K562 (cell line): ENCODE measurements around the gene ARHGAP26. TPM values are rescaled to one million over a fixed set of nuclear protein-coding genes. Genes with fewer than 3 reads are reported as not detected.

Experiments used
- ETV6 ChIP-seq, 3 experiments: fragments of 150-350 bp in 1 of 3; sonication (generic) in 1 of 3; formaldehyde crosslinking in 1 of 3; IDR thresholded peaks; 2 replicates each; pipeline versions ENCODE4 v1.6.1 to v1.8.0; 2014 to 2022; ENCODE audit warnings: borderline replicate concordance in 2 of 3, low read depth in 2 of 3, antibody characterized with exemption in 1 of 3, low read length in 1 of 3, mild to moderate bottlenecking in 1 of 3, missing genetic modification reagents in 1 of 3
- HDAC2 ChIP-seq: fragments of 450-650 bp; IDR thresholded peaks from 2 replicates; pipeline ENCODE4 v1.6.1; 2016; ENCODE audit warnings: mild to moderate bottlenecking
- HSF4 ChIP-seq: fragments of 250-450 bp; sonication (Bioruptor Pico); IDR thresholded peaks from 2 replicates; pipeline ENCODE4 v2.1.2; 2022; ENCODE audit warnings: mild to moderate bottlenecking, moderate library complexity, borderline replicate concordance
- NR2C1 ChIP-seq, 2 experiments: fragments of 450-650 bp; IDR thresholded peaks; 2 replicates each; pipeline ENCODE4 v1.6.1; 2017; ENCODE audit warnings: mild to moderate bottlenecking in 2 of 2, antibody characterized with exemption in 1 of 2, inconsistent platforms in 1 of 2, missing compliant biosample characterization in 1 of 2, missing genetic modification characterization in 1 of 2
- POLR2B ChIP-seq: fragments of 450-650 bp; IDR thresholded peaks from 2 replicates; pipeline ENCODE4 v1.6.1; 2018; ENCODE audit warnings: low read depth; ENCODE audit not compliant: partially characterized antibody
- POLR3G ChIP-seq: IDR thresholded peaks from 2 replicates; pipeline ENCODE4 v1.6.1; 2011; ENCODE audit not compliant: insufficient read length, insufficient replicate concordance; ENCODE audit errors: extremely low read depth
- RBM17 ChIP-seq: fragments of 200-400 bp; formaldehyde crosslinking; IDR thresholded peaks from 2 replicates; pipeline ENCODE4 v1.6.1; 2017; ENCODE audit warnings: low read depth, mild to moderate bottlenecking, low read length, borderline replicate concordance
- SMARCA4 ChIP-seq: fragments of 450-650 bp; IDR thresholded peaks from 2 replicates; pipeline ENCODE4 v1.6.1; 2016
- SMARCE1 ChIP-seq: fragments of 450-650 bp; IDR thresholded peaks from 2 replicates; pipeline ENCODE4 v1.7.1; 2016; ENCODE audit warnings: mild to moderate bottlenecking
- THRAP3 ChIP-seq: fragments of 450-650 bp; IDR thresholded peaks from 2 replicates; pipeline ENCODE4 v1.6.1; 2016; ENCODE audit warnings: mild to moderate bottlenecking, inconsistent platforms, borderline replicate concordance
- ZNF668 ChIP-seq: fragments of 250-450 bp; sonication (Bioruptor Pico); IDR thresholded peaks from 2 replicates; pipeline ENCODE4 v1.8.0; 2022; ENCODE audit warnings: mild to moderate bottlenecking, inconsistent platforms
- polyA plus RNA-seq, 8 experiments: library from polyadenylated mRNA; depleted of rRNA in 4 of 8; stranded (reverse) in 5 of 8; unstranded in 3 of 8; fragments of >200 nt; fragmentation: Nextera tagmentation in 2 of 8; fragmentation: Illumina TruSeq in 1 of 8; extraction: Ambion mirVana in 2 of 8; extraction: Trizol in 1 of 8; gene quantifications; 2 replicates each; pipeline versions ENCODE4 v1.2.1 to v1.2.3, GENCODE V29; 2011 to 2014; ENCODE audit warnings: inconsistent platforms in 1 of 8, missing spikeins in 1 of 8
- total RNA-seq, 7 experiments: library from RNA; depleted of rRNA in 6 of 7; stranded (reverse); fragments of >200 nt in 6 of 7; fragmentation: Illumina TruSeq in 2 of 7; extraction: Trizol in 2 of 7; gene quantifications; 2 replicates each; pipeline versions ENCODE4 v1.2.1 to v1.2.3, GENCODE V29; 2011 to 2021; ENCODE audit warnings: low replicate concordance in 1 of 7
- TF ChIP-seq, protein P1 (sequence below): fragments of 250-450 bp; sonication (Bioruptor Pico); IDR thresholded peaks from 2 replicates; pipeline ENCODE4 v1.5.0; 2021
- TF ChIP-seq, protein P2 (sequence below): fragments of 450-650 bp; IDR thresholded peaks from 2 replicates; pipeline ENCODE4 v1.6.1; 2016; ENCODE audit warnings: low read depth
- TF ChIP-seq, protein P3 (sequence below): sonication (generic); formaldehyde crosslinking; IDR thresholded peaks from 2 replicates; pipeline ENCODE4 v1.8.1; 2022; ENCODE audit warnings: missing genetic modification reagents
- TF ChIP-seq, protein P4 (sequence below): sonication (generic); formaldehyde crosslinking; IDR thresholded peaks from 2 replicates; pipeline ENCODE4 v1.8.0; 2022; ENCODE audit warnings: mild to moderate bottlenecking, low read depth, missing genetic modification reagents

ARHGAP26 gene
- total and polyA plus RNA-seq, 9 of the 15 experiments (the other 6 are each of a cell fraction or from before 2014, with no cell fraction given) = 0.13 to 1.1 (median 0.55) TPM

GRCh38 chr5:143200781-143201398 is 430.7 kb downstream of the ARHGAP26 start (continued):
- TF ChIP-seq NR2C1 (IDR thresholded peaks at IDR 0.05) = no peak
- peak; percentile 36; the same call in 1 of the 2 replicates for TF ChIP-seq NR2C1 (tag; IDR thresholded peaks at IDR 0.05)
- TF ChIP-seq, protein P1, sequence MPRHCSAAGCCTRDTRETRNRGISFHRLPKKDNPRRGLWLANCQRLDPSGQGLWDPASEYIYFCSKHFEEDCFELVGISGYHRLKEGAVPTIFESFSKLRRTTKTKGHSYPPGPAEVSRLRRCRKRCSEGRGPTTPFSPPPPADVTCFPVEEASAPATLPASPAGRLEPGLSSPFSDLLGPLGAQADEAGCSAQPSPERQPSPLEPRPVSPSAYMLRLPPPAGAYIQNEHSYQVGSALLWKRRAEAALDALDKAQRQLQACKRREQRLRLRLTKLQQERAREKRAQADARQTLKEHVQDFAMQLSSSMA (CRISPR knock-in tag) = no peak
- TF ChIP-seq, protein P2, sequence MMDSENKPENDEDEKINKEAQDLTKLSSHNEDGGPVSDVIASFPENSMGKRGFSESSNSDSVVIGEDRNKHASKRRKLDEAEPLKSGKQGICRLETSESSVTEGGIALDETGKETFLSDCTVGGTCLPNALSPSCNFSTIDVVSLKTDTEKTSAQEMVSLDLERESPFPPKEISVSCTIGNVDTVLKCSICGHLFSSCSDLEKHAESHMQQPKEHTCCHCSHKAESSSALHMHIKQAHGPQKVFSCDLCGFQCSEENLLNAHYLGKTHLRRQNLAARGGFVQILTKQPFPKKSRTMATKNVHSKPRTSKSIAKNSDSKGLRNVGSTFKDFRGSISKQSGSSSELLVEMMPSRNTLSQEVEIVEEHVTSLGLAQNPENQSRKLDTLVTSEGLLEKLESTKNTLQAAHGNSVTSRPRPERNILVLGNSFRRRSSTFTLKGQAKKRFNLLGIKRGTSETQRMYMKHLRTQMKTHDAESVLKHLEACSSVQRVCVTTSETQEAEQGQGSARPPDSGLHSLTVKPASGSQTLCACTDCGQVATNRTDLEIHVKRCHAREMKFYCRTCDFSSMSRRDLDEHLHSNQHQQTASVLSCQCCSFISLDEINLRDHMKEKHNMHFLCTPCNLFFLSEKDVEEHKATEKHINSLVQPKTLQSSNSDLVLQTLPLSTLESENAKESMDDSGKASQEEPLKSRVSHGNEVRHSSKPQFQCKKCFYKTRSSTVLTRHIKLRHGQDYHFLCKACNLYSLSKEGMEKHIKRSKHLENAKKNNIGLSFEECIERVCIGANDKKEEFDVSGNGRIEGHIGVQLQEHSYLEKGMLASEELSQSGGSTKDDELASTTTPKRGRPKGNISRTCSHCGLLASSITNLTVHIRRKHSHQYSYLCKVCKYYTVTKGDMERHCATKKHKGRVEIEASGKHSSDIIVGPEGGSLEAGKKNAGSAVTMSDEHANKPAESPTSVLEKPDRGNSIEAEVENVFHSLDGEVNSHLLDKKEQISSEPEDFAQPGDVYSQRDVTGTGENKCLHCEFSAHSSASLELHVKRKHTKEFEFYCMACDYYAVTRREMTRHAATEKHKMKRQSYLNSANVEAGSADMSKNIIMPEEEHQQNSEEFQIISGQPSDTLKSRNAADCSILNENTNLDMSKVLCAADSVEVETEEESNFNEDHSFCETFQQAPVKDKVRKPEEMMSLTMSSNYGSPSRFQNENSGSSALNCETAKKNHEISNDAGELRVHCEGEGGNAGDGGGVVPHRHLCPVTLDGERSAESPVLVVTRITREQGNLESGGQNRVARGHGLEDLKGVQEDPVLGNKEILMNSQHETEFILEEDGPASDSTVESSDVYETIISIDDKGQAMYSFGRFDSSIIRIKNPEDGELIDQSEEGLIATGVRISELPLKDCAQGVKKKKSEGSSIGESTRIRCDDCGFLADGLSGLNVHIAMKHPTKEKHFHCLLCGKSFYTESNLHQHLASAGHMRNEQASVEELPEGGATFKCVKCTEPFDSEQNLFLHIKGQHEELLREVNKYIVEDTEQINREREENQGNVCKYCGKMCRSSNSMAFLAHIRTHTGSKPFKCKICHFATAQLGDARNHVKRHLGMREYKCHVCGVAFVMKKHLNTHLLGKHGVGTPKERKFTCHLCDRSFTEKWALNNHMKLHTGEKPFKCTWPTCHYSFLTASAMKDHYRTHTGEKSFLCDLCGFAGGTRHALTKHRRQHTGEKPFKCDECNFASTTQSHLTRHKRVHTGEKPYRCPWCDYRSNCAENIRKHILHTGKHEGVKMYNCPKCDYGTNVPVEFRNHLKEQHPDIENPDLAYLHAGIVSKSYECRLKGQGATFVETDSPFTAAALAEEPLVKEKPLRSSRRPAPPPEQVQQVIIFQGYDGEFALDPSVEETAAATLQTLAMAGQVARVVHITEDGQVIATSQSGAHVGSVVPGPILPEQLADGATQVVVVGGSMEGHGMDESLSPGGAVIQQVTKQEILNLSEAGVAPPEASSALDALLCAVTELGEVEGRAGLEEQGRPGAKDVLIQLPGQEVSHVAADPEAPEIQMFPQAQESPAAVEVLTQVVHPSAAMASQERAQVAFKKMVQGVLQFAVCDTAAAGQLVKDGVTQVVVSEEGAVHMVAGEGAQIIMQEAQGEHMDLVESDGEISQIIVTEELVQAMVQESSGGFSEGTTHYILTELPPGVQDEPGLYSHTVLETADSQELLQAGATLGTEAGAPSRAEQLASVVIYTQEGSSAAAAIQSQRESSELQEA = no peak
- no peak for TF ChIP-seq ETV6 (IDR thresholded peaks at IDR 0.05; ENCODE audit: borderline replicate concordance in 1 of 2, low read depth in 2 of 2, low read length in 1 of 2)
- no peak for TF ChIP-seq ETV6 (CRISPR knock-in tag; IDR thresholded peaks at IDR 0.05; ENCODE audit: borderline replicate concordance)
- no peak for TF ChIP-seq RBM17
- no peak for TF ChIP-seq HSF4 (CRISPR knock-in tag)
- peak; percentile 82 for TF ChIP-seq SMARCA4
- TF ChIP-seq POLR2B = no peak
- TF ChIP-seq POLR3G = no peak
- TF ChIP-seq, protein P3, sequence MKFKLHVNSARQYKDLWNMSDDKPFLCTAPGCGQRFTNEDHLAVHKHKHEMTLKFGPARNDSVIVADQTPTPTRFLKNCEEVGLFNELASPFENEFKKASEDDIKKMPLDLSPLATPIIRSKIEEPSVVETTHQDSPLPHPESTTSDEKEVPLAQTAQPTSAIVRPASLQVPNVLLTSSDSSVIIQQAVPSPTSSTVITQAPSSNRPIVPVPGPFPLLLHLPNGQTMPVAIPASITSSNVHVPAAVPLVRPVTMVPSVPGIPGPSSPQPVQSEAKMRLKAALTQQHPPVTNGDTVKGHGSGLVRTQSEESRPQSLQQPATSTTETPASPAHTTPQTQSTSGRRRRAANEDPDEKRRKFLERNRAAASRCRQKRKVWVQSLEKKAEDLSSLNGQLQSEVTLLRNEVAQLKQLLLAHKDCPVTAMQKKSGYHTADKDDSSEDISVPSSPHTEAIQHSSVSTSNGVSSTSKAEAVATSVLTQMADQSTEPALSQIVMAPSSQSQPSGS (CRISPR knock-in tag) = no peak
- TF ChIP-seq SMARCE1 = peak; percentile 72; the same call in 1 of the 2 replicates
- TF ChIP-seq, protein P4, sequence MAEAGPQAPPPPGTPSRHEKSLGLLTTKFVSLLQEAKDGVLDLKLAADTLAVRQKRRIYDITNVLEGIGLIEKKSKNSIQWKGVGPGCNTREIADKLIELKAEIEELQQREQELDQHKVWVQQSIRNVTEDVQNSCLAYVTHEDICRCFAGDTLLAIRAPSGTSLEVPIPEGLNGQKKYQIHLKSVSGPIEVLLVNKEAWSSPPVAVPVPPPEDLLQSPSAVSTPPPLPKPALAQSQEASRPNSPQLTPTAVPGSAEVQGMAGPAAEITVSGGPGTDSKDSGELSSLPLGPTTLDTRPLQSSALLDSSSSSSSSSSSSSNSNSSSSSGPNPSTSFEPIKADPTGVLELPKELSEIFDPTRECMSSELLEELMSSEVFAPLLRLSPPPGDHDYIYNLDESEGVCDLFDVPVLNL (CRISPR knock-in tag) = no peak
- no peak for TF ChIP-seq THRAP3
- TF ChIP-seq ZNF668 (CRISPR knock-in tag) = no peak
- TF ChIP-seq HDAC2 = 0 out of 2 replicates have a peak, but pooled peaks have one; percentile 64
